Keratinocyte (primary cell): Measurements from ENCODE around the gene FIBIN. TPM values are rescaled to one million over a fixed set of nuclear protein-coding genes. Genes with fewer than 3 reads are reported as not detected.
"Not testable (repeated sequence)": the region's sequence is repeated elsewhere in the genome, so short reads cannot be mapped to it uniquely, and the experiment has no call there.

Experiments
- DNase-seq: peaks from one replicate; pipeline ENCODE4 v3.0.0-alpha.2; 2011; ENCODE audit warnings: low read depth, missing footprints, low spot score
- FAIRE-seq: peaks from 2 replicates; lab custom pipeline; 2011; peaks lifted over from hg19 to GRCh38; lab: Jason Lieb, UNC
- H2AFZ ChIP-seq: 2 replicates; pipeline ENCODE4 v1.6.0; 2012; ENCODE audit warnings: low read length, control low read depth, inconsistent platforms; ENCODE audit not compliant: control insufficient read depth
- H3K27ac ChIP-seq: 2 replicates; pipeline ENCODE4 v1.5.1; 2011; ENCODE audit warnings: low read length; ENCODE audit not compliant: control insufficient read depth, insufficient read depth
- H3K27me3 ChIP-seq: 3 replicates; pipeline ENCODE4 v1.6.0; 2011; ENCODE audit warnings: low read length; ENCODE audit not compliant: control insufficient read depth, insufficient read depth; ENCODE audit errors: extremely low read depth
- H3K36me3 ChIP-seq, 2 experiments: 2 replicates in 1 of 2; 3 replicates in 1 of 2; pipeline ENCODE4 v1.5.1; 2011; ENCODE audit warnings: low read length in 2 of 2, mild to moderate bottlenecking in 1 of 2; ENCODE audit not compliant: control insufficient read depth in 2 of 2, insufficient read depth in 2 of 2; ENCODE audit errors: extremely low read depth in 1 of 2
- H3K4me1 ChIP-seq: 3 replicates; pipeline ENCODE4 v1.5.1; 2011; ENCODE audit warnings: low read length; ENCODE audit not compliant: control insufficient read depth, insufficient read depth; ENCODE audit errors: extremely low read depth
- H3K4me2 ChIP-seq: 3 replicates; pipeline ENCODE4 v1.6.0; 2011; ENCODE audit warnings: low read depth, low read length; ENCODE audit not compliant: control insufficient read depth, insufficient read depth; ENCODE audit errors: extremely low read depth
- H3K4me3 ChIP-seq, 3 experiments: fragments of 200-600 bp in 1 of 3; sonication (generic) in 1 of 3; 2 replicates in 2 of 3; 3 replicates in 1 of 3; pipeline ENCODE4 v1.5.1; 2011 to 2016; ENCODE audit warnings: low read length in 3 of 3, mild to moderate bottlenecking in 3 of 3, control low read depth in 2 of 3, inconsistent platforms in 1 of 3, low read depth in 1 of 3, mixed read lengths in 1 of 3, mixed run types in 1 of 3, moderate library complexity in 1 of 3; ENCODE audit not compliant: control insufficient read depth in 2 of 3, insufficient read depth in 2 of 3; ENCODE audit errors: extremely low read depth in 1 of 3
- H3K79me2 ChIP-seq: 2 replicates; pipeline ENCODE4 v1.6.0; 2012; ENCODE audit warnings: low read length; ENCODE audit not compliant: control insufficient read depth, insufficient read depth
- H3K9ac ChIP-seq: 3 replicates; pipeline ENCODE4 v1.6.0; 2011; ENCODE audit warnings: low read length; ENCODE audit not compliant: control insufficient read depth, insufficient read depth; ENCODE audit errors: extremely low read depth
- H3K9me1 ChIP-seq: 3 replicates; pipeline ENCODE4 v1.6.0; 2011; ENCODE audit warnings: low read length; ENCODE audit not compliant: control insufficient read depth, insufficient read depth; ENCODE audit errors: extremely low read depth
- H3K9me3 ChIP-seq: 2 replicates; pipeline ENCODE4 v1.5.1; 2012; ENCODE audit warnings: low read depth, low read length; ENCODE audit not compliant: control insufficient read depth
- H4K20me1 ChIP-seq: 3 replicates; pipeline ENCODE4 v1.6.0; 2011; ENCODE audit warnings: low read length; ENCODE audit not compliant: control insufficient read depth, insufficient read depth; ENCODE audit errors: extremely low read depth
- CTCF ChIP-seq, 3 experiments: IDR thresholded peaks in 1 of 3; conservative IDR thresholded peaks in 1 of 3; optimal IDR thresholded peaks in 1 of 3; 2 replicates in 2 of 3; 3 replicates in 1 of 3; pipeline versions ENCODE3 to v1.5.1; 2011; ENCODE audit warnings: low read length in 3 of 3, mild to moderate bottlenecking in 3 of 3, moderate library complexity in 2 of 3, control low read depth in 1 of 3, inconsistent platforms in 1 of 3; ENCODE audit not compliant: insufficient read depth in 2 of 3; ENCODE audit errors: extremely low read depth in 1 of 3
- EZH2 ChIP-seq: IDR thresholded peaks from one replicate; pipeline ENCODE4 v1.6.1; 2012; ENCODE audit warnings: inconsistent platforms, mild to moderate bottlenecking, low read length, moderate library complexity
- dilution Hi-C: fragments of 300-500 bp; cut with MboI; formaldehyde crosslinking; loops from one replicate; pipeline ENCODE4 v1.7.0; 2020; ENCODE audit warnings: low sequenced_read_pairs; ENCODE audit not compliant: extremely low pct_ligation_motif_present
- polyA plus RNA-seq, 5 experiments: library from polyadenylated mRNA; depleted of rRNA in 3 of 5; stranded (reverse) in 3 of 5; stranded (forward) in 1 of 5; unstranded in 1 of 5; fragments of >200 nt; gene quantifications; 1 replicate in 1 of 5; 2 replicates in 3 of 5; 3 replicates in 1 of 5; pipeline versions ENCODE4 v1.2.1 to v1.2.3, GENCODE V29; 2011 to 2012; ENCODE audit warnings: missing spikeins in 2 of 5, low read depth in 1 of 5, low replicate concordance in 1 of 5

FIBIN gene
- polyA plus RNA-seq, 1 donor (not counting 4 experiments of a cell fraction or from before 2014, with no cell fraction given) = 0.30 TPM

- no peaks in the 10 kb centered on the region for H3K4me1 ChIP-seq
- H3K9ac ChIP-seq = no peak overlapping the region
- no peak for DNase-seq
- H3K27me3 ChIP-seq = no peaks in the 10 kb centered on the region
- H3K9me3 ChIP-seq = no peaks in the 10 kb centered on the region
- no peaks in the 10 kb centered on the region for H3K9me1 ChIP-seq
- no peak overlapping the region for H3K27ac ChIP-seq
- H2AFZ ChIP-seq = no peak overlapping the region
- no peaks in the 10 kb centered on the region for H3K79me2 ChIP-seq
- TF ChIP-seq EZH2 = no peak
- dilution Hi-C loops = no loop called here
- no peak overlapping the region for H3K4me2 ChIP-seq
- no peak for FAIRE-seq
- H3K4me3 ChIP-seq = no peak overlapping the region
- no peaks in the 10 kb centered on the region for H4K20me1 ChIP-seq
- H3K36me3 ChIP-seq = no peaks in the 10 kb centered on the region
These were observed 19.7 kb upstream of the FIBIN start for GRCh38 chr11:26974069-26974783.

GRCh38 chr11:26974996-26975395, 18.9 kb upstream of the FIBIN start:
- no peaks in the 10 kb centered on the region for H3K9me3 ChIP-seq
- no peaks in the 10 kb centered on the region for H3K79me2 ChIP-seq
- no peak overlapping the region for H3K9ac ChIP-seq
- H3K9me1 ChIP-seq = no peaks in the 10 kb centered on the region
- no peak overlapping the region for H3K27ac ChIP-seq
- H3K27me3 ChIP-seq = no peaks in the 10 kb centered on the region
- FAIRE-seq = no peak
- no peaks in the 10 kb centered on the region for H4K20me1 ChIP-seq
- dilution Hi-C loops = no loop called here
- H3K4me2 ChIP-seq = no peak overlapping the region
- H2AFZ ChIP-seq = no peak overlapping the region
- DNase-seq = no peak
- no peaks in the 10 kb centered on the region for H3K36me3 ChIP-seq
- no peak overlapping the region for H3K4me3 ChIP-seq
- H3K4me1 ChIP-seq = no peaks in the 10 kb centered on the region
- TF ChIP-seq EZH2 (no peak), CTCF (optimal IDR thresholded peaks at IDR 0.05 in 1 of 3, IDR thresholded peaks at IDR 0.05 in 1 of 3, conservative IDR thresholded peaks at IDR 0.05 in 1 of 3; ENCODE audit: extremely low read depth in 1 of 3, insufficient read depth in 2 of 3, low read length in 3 of 3) (no peak)

- Histone ChIP-seq H2AFZ (no peak overlapping the region), H3K9ac (no peak overlapping the region), H3K27me3 (no peaks in the 10 kb centered on the region), H3K79me2 (no peaks in the 10 kb centered on the region), H3K9me3 (no peaks in the 10 kb centered on the region), H4K20me1 (no peaks in the 10 kb centered on the region), H3K36me3 (no peaks in the 10 kb centered on the region), H3K4me3 (no peak overlapping the region), H3K9me1 (no peaks in the 10 kb centered on the region), H3K27ac (no peak overlapping the region), H3K4me1 (no peaks in the 10 kb centered on the region), H3K4me2 (no peak overlapping the region)
- no peak for FAIRE-seq
- TF ChIP-seq CTCF (optimal IDR thresholded peaks at IDR 0.05 in 1 of 3, IDR thresholded peaks at IDR 0.05 in 1 of 3, conservative IDR thresholded peaks at IDR 0.05 in 1 of 3; ENCODE audit: extremely low read depth in 1 of 3, insufficient read depth in 2 of 3, low read length in 3 of 3) (no peak), EZH2 (no peak)
- no peak for DNase-seq
- dilution Hi-C loops = no loop called here
These were observed 17.5 kb upstream of the FIBIN start for GRCh38 chr11:26976389-26976788.

- H3K27ac ChIP-seq, FAIRE-seq, H3K9me3 ChIP-seq, H3K27me3 ChIP-seq, H4K20me1 ChIP-seq, H2AFZ ChIP-seq, H3K9ac ChIP-seq, H3K4me3 ChIP-seq, dilution Hi-C loops, H3K4me2 ChIP-seq, H3K36me3 ChIP-seq, H3K9me1 ChIP-seq, DNase-seq, H3K79me2 ChIP-seq, H3K4me1 ChIP-seq: not testable (repeated sequence)
These were observed 16.7 kb upstream of the FIBIN start for GRCh38 chr11:26977209-26977608.
